Fibroblast of skin of right biceps (primary cell): ENCODE data around the gene ZNG1E.
"Not testable (repeated sequence)": the region's sequence is repeated elsewhere in the genome, so short reads cannot be mapped to it uniquely, and the experiment has no call there.

Experiments used
- DNase-seq: peaks from one replicate; pipeline ENCODE4 v3.0.0-alpha.2; 2013

Gene ZNG1E

GRCh38 chr9:65675589-65676021 lies at the start of gene ZNG1E:
Gene ZNG1E, plus strand, starts transcription at chr9:65675928. Its CDS starts 49 bp downstream, at chr9:65675977.
- not testable (repeated sequence) for DNase-seq

GRCh38 chr9:65673579-65673978 lies 2.1 kb upstream of the ZNG1E start:
- DNase-seq: not testable (repeated sequence)

- not testable (repeated sequence) for DNase-seq
Observed at GRCh38 chr9:65675018-65675417, 710 bp upstream of the ZNG1E start.

GRCh38 chr9:65676389-65676788 lies 661 bp downstream of the ZNG1E start:
- DNase-seq: not testable (repeated sequence)

- DNase-seq: not testable (repeated sequence)
Observed at GRCh38 chr9:65678533-65678932, 2.8 kb downstream of the ZNG1E start.

- not testable (repeated sequence) for DNase-seq
Observed at GRCh38 chr9:65703550-65703949, 27.8 kb downstream of the ZNG1E start.

GRCh38 chr9:65714445-65714844 lies 38.7 kb downstream of the ZNG1E start:
- DNase-seq: not testable (repeated sequence)

- DNase-seq: not testable (repeated sequence)
Observed at GRCh38 chr9:65737096-65737564, 61.4 kb downstream of the ZNG1E start, which contains the start of gene FOXD4L4. Gene FOXD4L4, plus strand, starts transcription at chr9:65737146. Its CDS starts 0 bp downstream, at chr9:65737146.

GRCh38 chr9:65738133-65738532 lies 62.4 kb downstream of the ZNG1E start:
- DNase-seq: not testable (repeated sequence)
